Loucy (cell line): ENCODE measurements around the gene ARGLU1.

Experiments used
- H2AFZ ChIP-seq: fragments of 200-600 bp; sonication (generic); 2 replicates; pipeline ENCODE4 v1.6.0; 2016; ENCODE audit warnings: antibody characterized with exemption, mild to moderate bottlenecking, low read length, moderate library complexity
- H3F3A ChIP-seq: fragments of 200-600 bp; 2 replicates; pipeline ENCODE4 v1.6.0; 2016; ENCODE audit warnings: antibody characterized with exemption, low read depth, mild to moderate bottlenecking
- H3K27me3 ChIP-seq: fragments of 200-600 bp; sonication (generic); 2 replicates; pipeline ENCODE4 v1.6.1; 2014; ENCODE audit warnings: low read length, mild to moderate bottlenecking; ENCODE audit not compliant: insufficient read depth, poor library complexity, severe bottlenecking
- H3K36me3 ChIP-seq: fragments of 200-600 bp; sonication (generic); 2 replicates; pipeline ENCODE4 v1.6.1; 2016; ENCODE audit warnings: low read length; ENCODE audit not compliant: insufficient read depth
- H3K4me1 ChIP-seq: fragments of 200-600 bp; sonication (generic); 2 replicates; pipeline ENCODE4 v1.5.1; 2014; ENCODE audit warnings: low read length, mild to moderate bottlenecking; ENCODE audit not compliant: insufficient read depth, poor library complexity, severe bottlenecking
- H3K4me2 ChIP-seq: fragments of 200-600 bp; sonication (generic); 2 replicates; pipeline ENCODE4 v1.6.0; 2014; ENCODE audit warnings: antibody characterized with exemption, low read length, low read depth, mild to moderate bottlenecking; ENCODE audit not compliant: poor library complexity, severe bottlenecking
- H3K4me3 ChIP-seq: fragments of 200-600 bp; sonication (generic); 2 replicates; pipeline ENCODE4 v1.5.1; 2014; ENCODE audit warnings: low read length, mild to moderate bottlenecking, mixed read lengths; ENCODE audit not compliant: poor library complexity, severe bottlenecking
- H3K79me2 ChIP-seq: fragments of 200-600 bp; sonication (generic); 2 replicates; pipeline ENCODE4 v1.6.1; 2014; ENCODE audit warnings: low read length; ENCODE audit not compliant: insufficient read depth
- H3K9ac ChIP-seq: fragments of 200-600 bp; sonication (generic); 2 replicates; pipeline ENCODE4 v1.6.0; 2014; ENCODE audit warnings: mild to moderate bottlenecking, low read depth, low read length, moderate library complexity; ENCODE audit not compliant: poor library complexity, severe bottlenecking
- H3K9me2 ChIP-seq: fragments of 200-600 bp; sonication (generic); replicated peaks from 2 replicates; pipeline ENCODE4 v1.6.1; 2016; ENCODE audit warnings: low read depth, low read length, mixed read lengths
- H3K9me3 ChIP-seq: fragments of 200-600 bp; sonication (generic); 2 replicates; pipeline ENCODE4 v1.6.1; 2014; ENCODE audit warnings: mild to moderate bottlenecking, antibody characterized with exemption, low read length, low read depth; ENCODE audit not compliant: insufficient read depth
- H4K20me1 ChIP-seq: fragments of 200-600 bp; sonication (generic); 2 replicates; pipeline ENCODE4 v1.6.0; 2014; ENCODE audit warnings: antibody characterized with exemption, low read length, mild to moderate bottlenecking; ENCODE audit not compliant: insufficient read depth, poor library complexity, severe bottlenecking
- EZH2phosphoT487 ChIP-seq: fragments of 200-600 bp; IDR thresholded peaks from 2 replicates; pipeline ENCODE4 v1.6.1; 2018; ENCODE audit warnings: antibody characterized with exemption, mild to moderate bottlenecking, moderate library complexity, borderline replicate concordance
- TF ChIP-seq, protein P1 (sequence below): fragments of 200-600 bp; sonication (generic); conservative IDR thresholded peaks from 2 replicates; pipeline ENCODE4 v1.5.1; 2014; ENCODE audit warnings: mild to moderate bottlenecking, antibody characterized with exemption, low read length

Gene ARGLU1

DNA sequence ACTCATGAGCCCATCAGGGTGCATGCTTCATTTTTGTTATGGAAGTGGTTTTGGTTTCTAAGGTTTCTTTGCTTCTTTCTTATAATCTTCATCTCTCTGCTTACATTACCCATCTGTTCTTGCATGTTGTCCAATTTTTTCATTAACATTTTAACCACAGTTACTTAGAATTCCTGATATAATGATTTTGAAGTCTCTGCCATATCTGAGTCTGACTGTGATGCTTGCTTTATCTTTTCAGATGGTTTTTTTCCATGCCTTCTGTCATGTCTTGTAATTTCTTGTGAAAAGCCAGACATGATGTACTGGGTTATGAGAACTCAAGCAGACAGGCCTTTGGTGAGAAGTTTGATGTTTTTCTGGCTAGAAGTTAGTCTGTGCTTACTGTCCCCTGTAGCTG lies 8.0 kb upstream of the ARGLU1 start:
- Histone ChIP-seq H3K4me1 (no peaks in the 10 kb centered on the region), H3K9me3 (no peaks in the 10 kb centered on the region), H2AFZ (no peak overlapping the region), H3K27me3 (no peaks in the 10 kb centered on the region), H3K79me2 (no peaks in the 10 kb centered on the region), H3K9me2 (no peaks in the 10 kb centered on the region), H3K9ac (no peak overlapping the region), H3K4me2 (no peak overlapping the region), H3K36me3 (no peaks in the 10 kb centered on the region), H3F3A (no peaks in the 10 kb centered on the region), H3K4me3 (no peak overlapping the region), H4K20me1 (no peaks in the 10 kb centered on the region)
- no peak for TF ChIP-seq EZH2phosphoT487
- TF ChIP-seq, protein P1, sequence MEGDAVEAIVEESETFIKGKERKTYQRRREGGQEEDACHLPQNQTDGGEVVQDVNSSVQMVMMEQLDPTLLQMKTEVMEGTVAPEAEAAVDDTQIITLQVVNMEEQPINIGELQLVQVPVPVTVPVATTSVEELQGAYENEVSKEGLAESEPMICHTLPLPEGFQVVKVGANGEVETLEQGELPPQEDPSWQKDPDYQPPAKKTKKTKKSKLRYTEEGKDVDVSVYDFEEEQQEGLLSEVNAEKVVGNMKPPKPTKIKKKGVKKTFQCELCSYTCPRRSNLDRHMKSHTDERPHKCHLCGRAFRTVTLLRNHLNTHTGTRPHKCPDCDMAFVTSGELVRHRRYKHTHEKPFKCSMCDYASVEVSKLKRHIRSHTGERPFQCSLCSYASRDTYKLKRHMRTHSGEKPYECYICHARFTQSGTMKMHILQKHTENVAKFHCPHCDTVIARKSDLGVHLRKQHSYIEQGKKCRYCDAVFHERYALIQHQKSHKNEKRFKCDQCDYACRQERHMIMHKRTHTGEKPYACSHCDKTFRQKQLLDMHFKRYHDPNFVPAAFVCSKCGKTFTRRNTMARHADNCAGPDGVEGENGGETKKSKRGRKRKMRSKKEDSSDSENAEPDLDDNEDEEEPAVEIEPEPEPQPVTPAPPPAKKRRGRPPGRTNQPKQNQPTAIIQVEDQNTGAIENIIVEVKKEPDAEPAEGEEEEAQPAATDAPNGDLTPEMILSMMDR = no peak

DNA sequence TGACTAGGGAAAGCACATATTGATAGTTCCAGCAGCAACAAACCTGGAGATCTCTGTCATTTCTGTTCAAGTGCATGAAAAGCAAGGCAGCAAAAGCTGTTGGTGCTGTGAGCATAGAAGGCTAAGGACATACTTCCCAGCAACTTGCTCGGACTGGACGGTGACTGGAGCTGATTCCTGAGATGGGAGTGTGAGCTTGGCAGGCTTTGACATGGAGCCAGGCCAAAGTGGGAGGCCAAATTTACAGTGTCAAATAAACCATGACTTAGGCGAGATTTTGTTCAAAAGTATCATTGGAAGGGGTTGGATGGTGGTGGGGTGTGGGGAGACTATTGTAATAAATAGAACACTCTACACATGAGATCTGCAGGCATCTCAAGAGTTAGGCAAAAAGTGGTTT lies 5.9 kb upstream of the ARGLU1 start:
- Histone ChIP-seq H2AFZ (no peak overlapping the region), H3K27me3 (no peaks in the 10 kb centered on the region), H3K9me3 (no peaks in the 10 kb centered on the region), H3K4me1 (no peaks in the 10 kb centered on the region), H3K36me3 (no peaks in the 10 kb centered on the region), H3K79me2 (no peaks in the 10 kb centered on the region), H3K9ac (no peak overlapping the region), H3K4me3 (no peak overlapping the region), H3F3A (no peaks in the 10 kb centered on the region), H3K4me2 (no peak overlapping the region), H3K9me2 (no peaks in the 10 kb centered on the region), H4K20me1 (no peaks in the 10 kb centered on the region)
- TF ChIP-seq EZH2phosphoT487 = no peak
- TF ChIP-seq, protein P1 = no peak

DNA sequence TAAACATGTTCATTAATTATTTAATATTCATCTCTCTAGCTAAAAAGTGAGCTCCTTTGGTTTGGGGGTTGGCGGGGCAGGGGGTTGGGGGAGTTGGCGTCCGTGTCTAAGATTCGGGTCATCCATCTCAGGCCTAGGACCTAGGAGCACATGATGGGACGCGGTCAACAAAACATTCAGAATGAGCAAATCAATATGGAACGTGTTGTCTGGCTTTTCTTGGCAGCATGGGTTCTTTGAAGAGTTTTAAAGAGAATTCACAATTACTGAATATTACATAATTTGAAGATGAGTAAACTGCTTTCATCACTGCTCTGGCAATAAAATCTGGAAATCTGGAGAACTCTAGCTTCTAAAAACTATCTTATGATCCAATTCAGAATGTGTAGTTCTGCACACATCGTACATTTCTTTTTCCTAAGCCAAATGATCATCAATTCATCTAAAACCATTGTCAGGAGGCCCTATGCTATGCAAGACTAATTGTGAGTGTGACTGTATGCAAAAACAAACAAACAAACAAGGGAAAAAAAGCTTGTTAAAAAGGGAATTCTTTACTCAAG lies 5.4 kb upstream of the ARGLU1 start:
- Histone ChIP-seq H4K20me1 (no peaks in the 10 kb centered on the region), H3K9me2 (no peaks in the 10 kb centered on the region), H3K9me3 (no peaks in the 10 kb centered on the region), H3K79me2 (no peaks in the 10 kb centered on the region), H2AFZ (no peak overlapping the region), H3K36me3 (no peaks in the 10 kb centered on the region), H3K4me1 (peaks cover 4% of the 10 kb centered on the region), H3F3A (no peaks in the 10 kb centered on the region), H3K4me3 (no peak overlapping the region), H3K9ac (no peak overlapping the region), H3K27me3 (no peaks in the 10 kb centered on the region), H3K4me2 (no peak overlapping the region)
- no peak for TF ChIP-seq EZH2phosphoT487
- TF ChIP-seq, protein P1 = no peak
